ENCODE data around the gene CYSLTR2. TPM values are rescaled to one million over a fixed set of nuclear protein-coding genes. Genes with fewer than 3 reads are reported as not detected.

CYSLTR2 gene, protein sequence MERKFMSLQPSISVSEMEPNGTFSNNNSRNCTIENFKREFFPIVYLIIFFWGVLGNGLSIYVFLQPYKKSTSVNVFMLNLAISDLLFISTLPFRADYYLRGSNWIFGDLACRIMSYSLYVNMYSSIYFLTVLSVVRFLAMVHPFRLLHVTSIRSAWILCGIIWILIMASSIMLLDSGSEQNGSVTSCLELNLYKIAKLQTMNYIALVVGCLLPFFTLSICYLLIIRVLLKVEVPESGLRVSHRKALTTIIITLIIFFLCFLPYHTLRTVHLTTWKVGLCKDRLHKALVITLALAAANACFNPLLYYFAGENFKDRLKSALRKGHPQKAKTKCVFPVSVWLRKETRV
- 3.3 TPM for polyA plus RNA-seq (2013, experiment 1 of 2)
- polyA plus RNA-seq (2013, experiment 2 of 2): 3.5 TPM

DNA sequence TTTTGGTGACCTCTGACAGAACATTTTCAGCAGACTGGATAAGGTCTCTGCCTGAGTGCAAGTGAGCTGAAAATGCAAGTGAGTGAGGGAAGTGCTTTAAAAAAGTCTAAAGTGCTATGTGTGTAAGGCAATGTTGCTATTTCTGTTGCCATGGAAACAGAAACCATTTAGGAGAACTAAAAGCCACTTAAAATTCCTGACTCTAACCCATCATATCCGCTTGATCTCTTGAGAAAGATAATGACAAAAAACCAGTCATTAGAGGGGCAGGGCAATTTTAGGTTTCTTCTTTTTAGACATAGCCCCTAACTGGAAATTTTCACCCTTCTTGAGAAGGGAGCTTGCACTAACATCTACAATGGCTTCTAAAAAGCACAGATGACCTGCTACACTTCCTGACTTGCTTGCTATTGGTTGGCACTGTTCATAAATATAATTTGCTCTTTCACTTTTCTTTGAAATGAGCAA lies at the start of gene CYSLTR2:
Gene CYSLTR2, plus strand, starts transcription at position 458 of the 468 bp plus-strand sequence. CDS start 52,889 bp downstream, outside the sequence.
- H3K9me3 ChIP-seq (ENCODE audit: control insufficient read depth, low read length): no peaks in the 10 kb centered on the region
- H3K36me3 ChIP-seq (ENCODE audit: control insufficient read depth, insufficient read depth, low read length): no peaks in the 10 kb centered on the region
- H3K27ac ChIP-seq (ENCODE audit: low read depth, low read length, severe bottlenecking): peak within 1 kb of the TSS; percentile 90
- 57% methylated on average over 1 of the region's 1 CpG; no CpG with 5 or more reads in 1 of the 2 experiments for WGBS, 2 experiments (ENCODE audit: insufficient coverage in 2 of 2)
- H3K4me1 ChIP-seq (ENCODE audit: control insufficient read depth, insufficient read depth, low read length, poor library complexity, severe bottlenecking): peaks cover 20% of the 10 kb centered on the region
- no peak within 1 kb of the TSS for H3K4me3 ChIP-seq (ENCODE audit: extremely low read depth, insufficient read depth, low read length, poor library complexity, severe bottlenecking)

DNA sequence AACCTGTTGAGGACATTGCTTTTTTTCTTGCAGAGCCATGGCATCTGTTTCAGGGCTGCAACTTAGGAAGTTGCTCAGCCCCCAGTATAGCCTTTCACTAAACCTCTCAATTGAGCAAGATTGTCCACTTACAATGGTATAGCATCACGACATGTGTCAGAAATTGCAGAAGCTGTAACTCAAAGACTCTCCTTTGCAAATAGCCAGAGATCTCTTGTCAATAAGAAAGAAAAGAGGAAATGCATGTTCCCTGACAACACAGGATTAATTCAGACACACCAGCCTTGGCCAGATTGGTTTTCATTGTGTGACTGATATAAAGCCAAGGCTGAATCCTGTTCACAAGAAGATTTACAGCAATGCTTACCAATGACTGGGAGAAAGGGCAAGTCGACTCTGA lies 38.7 kb upstream of the CYSLTR2 start:
- Histone ChIP-seq H3K4me3 (ENCODE audit: extremely low read depth, insufficient read depth, low read length, poor library complexity, severe bottlenecking) (no peak overlapping the region), H3K36me3 (ENCODE audit: control insufficient read depth, insufficient read depth, low read length) (no peaks in the 10 kb centered on the region), H3K4me1 (ENCODE audit: control insufficient read depth, insufficient read depth, low read length, poor library complexity, severe bottlenecking) (no peaks in the 10 kb centered on the region), H3K9me3 (ENCODE audit: control insufficient read depth, low read length) (peaks cover 18% of the 10 kb centered on the region), H3K27ac (ENCODE audit: low read depth, low read length, severe bottlenecking) (no peak overlapping the region)
- WGBS, 2 experiments (ENCODE audit: insufficient coverage in 2 of 2): 75 to 100% methylated on average over 1 of the region's 2 CpGs

DNA sequence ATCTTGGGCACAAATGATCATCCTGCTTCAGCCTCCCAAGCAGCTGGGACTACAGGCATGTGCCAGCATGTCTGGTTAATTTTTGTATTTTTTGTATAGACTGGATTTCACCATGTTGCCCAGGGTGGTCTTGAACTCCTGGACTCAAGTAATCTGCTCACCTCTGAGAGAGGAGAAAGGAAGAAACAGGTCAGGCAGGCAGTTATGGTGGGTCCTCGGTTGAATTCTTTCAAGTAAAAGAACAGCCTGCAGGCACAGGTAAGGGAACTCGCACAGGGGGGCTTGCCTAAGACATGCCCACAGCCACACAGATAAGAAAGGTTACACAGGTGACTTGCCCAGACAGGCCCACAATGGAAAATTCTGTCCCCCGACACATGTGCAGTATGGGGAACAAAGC lies 34.8 kb upstream of the CYSLTR2 start:
- Histone ChIP-seq H3K36me3 (ENCODE audit: control insufficient read depth, insufficient read depth, low read length) (no peaks in the 10 kb centered on the region), H3K9me3 (ENCODE audit: control insufficient read depth, low read length) (peaks cover 24% of the 10 kb centered on the region), H3K27ac (ENCODE audit: low read depth, low read length, severe bottlenecking) (no peak overlapping the region), H3K4me1 (ENCODE audit: control insufficient read depth, insufficient read depth, low read length, poor library complexity, severe bottlenecking) (no peaks in the 10 kb centered on the region), H3K4me3 (ENCODE audit: extremely low read depth, insufficient read depth, low read length, poor library complexity, severe bottlenecking) (no peak overlapping the region)
- 100% methylated on average over 1 to 2 of the region's 3 CpGs for WGBS, 2 experiments (ENCODE audit: insufficient coverage in 2 of 2)

DNA sequence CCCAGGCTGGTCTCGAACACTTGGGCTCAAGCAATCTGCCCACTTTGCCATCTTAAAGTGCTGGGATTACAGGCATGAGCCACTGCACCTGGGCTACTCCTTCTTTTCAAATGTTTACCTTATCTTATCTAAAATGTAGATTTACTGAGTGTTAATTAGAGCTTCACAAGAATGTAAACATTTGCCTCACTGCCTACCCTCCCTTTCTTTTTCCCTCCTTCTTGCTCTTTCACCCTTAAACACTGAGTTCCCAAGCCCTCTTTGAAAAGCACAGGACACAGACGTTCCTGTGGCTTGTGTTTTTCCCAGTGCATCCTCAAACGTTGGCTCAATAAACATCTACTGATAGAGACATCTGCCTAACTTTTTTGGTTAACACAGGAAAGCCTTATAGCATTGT lies 32.7 kb upstream of the CYSLTR2 start:
- Histone ChIP-seq H3K4me3 (ENCODE audit: extremely low read depth, insufficient read depth, low read length, poor library complexity, severe bottlenecking) (no peak overlapping the region), H3K36me3 (ENCODE audit: control insufficient read depth, insufficient read depth, low read length) (no peaks in the 10 kb centered on the region), H3K9me3 (ENCODE audit: control insufficient read depth, low read length) (peaks cover 24% of the 10 kb centered on the region), H3K27ac (ENCODE audit: low read depth, low read length, severe bottlenecking) (no peak overlapping the region), H3K4me1 (ENCODE audit: control insufficient read depth, insufficient read depth, low read length, poor library complexity, severe bottlenecking) (peaks cover 2% of the 10 kb centered on the region)
- WGBS, 2 experiments (ENCODE audit: insufficient coverage in 2 of 2): 20 to 45% methylated on average over 1 of the region's 3 CpGs

DNA sequence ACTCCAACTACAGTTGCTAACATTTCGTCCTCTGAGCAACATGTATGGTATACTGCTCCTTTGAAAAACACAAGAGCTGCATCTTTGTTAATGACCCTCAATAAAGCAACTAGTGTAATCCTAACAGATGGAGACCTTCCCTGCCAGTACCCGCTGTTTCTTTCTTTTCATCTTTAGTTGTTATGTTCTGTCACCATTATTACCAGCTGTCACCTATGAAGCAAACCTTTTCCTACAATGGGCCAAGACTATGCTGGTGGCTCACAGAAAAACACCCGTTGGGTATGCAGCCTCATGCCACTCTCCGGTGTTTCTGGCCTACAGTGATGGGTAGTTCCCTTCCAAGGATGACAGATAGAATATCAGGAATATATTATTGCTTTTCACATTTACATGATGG lies 29.7 kb upstream of the CYSLTR2 start:
- H3K27ac ChIP-seq (ENCODE audit: low read depth, low read length, severe bottlenecking): no peak overlapping the region
- H3K9me3 ChIP-seq (ENCODE audit: control insufficient read depth, low read length): peaks cover 13% of the 10 kb centered on the region
- peaks cover 2% of the 10 kb centered on the region for H3K4me1 ChIP-seq (ENCODE audit: control insufficient read depth, insufficient read depth, low read length, poor library complexity, severe bottlenecking)
- H3K4me3 ChIP-seq (ENCODE audit: extremely low read depth, insufficient read depth, low read length, poor library complexity, severe bottlenecking): no peak overlapping the region
- WGBS, 2 experiments (ENCODE audit: insufficient coverage in 2 of 2): 85 to 100% methylated on average over 2 of the region's 4 CpGs
- no peaks in the 10 kb centered on the region for H3K36me3 ChIP-seq (ENCODE audit: control insufficient read depth, insufficient read depth, low read length)

DNA sequence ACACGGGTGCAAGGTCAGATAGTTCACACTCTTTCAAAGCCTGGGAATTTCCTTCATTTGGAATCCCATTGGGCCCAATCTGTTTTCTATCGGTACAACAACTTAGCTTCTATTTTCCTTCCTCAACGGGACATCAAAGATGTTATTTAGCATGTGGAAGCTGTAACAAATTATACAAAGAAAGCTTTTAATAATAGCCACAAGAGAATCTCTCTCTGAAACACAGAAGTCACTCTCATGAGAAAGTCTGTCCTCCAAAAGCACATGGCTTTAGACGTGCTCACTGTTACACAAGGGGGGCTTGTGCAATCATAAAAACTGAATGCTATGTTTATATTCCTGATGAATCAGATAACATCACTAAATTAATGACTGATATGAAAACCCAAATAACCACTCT lies 28.9 kb upstream of the CYSLTR2 start:
- Histone ChIP-seq H3K36me3 (ENCODE audit: control insufficient read depth, insufficient read depth, low read length) (no peaks in the 10 kb centered on the region), H3K4me1 (ENCODE audit: control insufficient read depth, insufficient read depth, low read length, poor library complexity, severe bottlenecking) (peaks cover 2% of the 10 kb centered on the region), H3K9me3 (ENCODE audit: control insufficient read depth, low read length) (peaks cover 8% of the 10 kb centered on the region), H3K27ac (ENCODE audit: low read depth, low read length, severe bottlenecking) (no peak overlapping the region), H3K4me3 (ENCODE audit: extremely low read depth, insufficient read depth, low read length, poor library complexity, severe bottlenecking) (no peak overlapping the region)
- 93 to 100% methylated on average over 1 of the region's 4 CpGs for WGBS, 2 experiments (ENCODE audit: insufficient coverage in 2 of 2)

DNA sequence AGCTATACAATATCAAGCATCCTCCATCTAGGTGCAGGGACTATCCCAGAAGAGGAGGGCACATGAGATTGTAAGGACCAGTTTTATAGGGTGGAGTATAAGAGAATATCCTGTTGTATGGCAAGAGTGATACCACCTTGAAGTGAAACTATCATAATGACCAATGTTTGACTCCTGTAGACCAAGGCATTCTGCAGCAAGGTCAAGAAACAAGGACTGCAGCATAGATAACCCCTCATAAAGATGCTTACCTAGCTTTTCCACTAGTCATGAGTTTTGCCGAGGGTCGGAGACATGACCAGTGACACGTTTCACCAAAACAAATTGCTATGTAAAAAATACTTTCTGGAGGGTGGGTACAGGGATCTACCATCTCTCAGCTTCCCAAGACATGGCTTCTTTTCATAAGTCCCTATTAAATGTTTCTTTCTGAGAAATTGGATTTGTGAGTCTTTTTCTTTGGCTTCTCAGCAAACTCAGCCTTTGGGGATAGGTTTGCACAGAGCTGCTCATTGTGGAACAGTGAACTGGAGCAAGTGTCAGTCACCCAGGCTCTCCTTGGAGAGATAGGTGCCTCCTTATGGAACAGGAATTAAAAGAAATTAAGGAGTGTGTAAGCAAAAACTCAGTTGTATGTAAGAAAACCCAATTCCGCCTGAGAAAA lies 28.2 kb upstream of the CYSLTR2 start:
- peaks cover 5% of the 10 kb centered on the region for H3K9me3 ChIP-seq (ENCODE audit: control insufficient read depth, low read length)
- H3K27ac ChIP-seq (ENCODE audit: low read depth, low read length, severe bottlenecking): peak overlapping the region; percentile 66
- H3K36me3 ChIP-seq (ENCODE audit: control insufficient read depth, insufficient read depth, low read length): no peaks in the 10 kb centered on the region
- WGBS, 2 experiments (ENCODE audit: insufficient coverage in 2 of 2): 92 to 100% methylated on average over 2 of the region's 4 CpGs
- H3K4me3 ChIP-seq (ENCODE audit: extremely low read depth, insufficient read depth, low read length, poor library complexity, severe bottlenecking): no peak overlapping the region
- peaks cover 2% of the 10 kb centered on the region for H3K4me1 ChIP-seq (ENCODE audit: control insufficient read depth, insufficient read depth, low read length, poor library complexity, severe bottlenecking)

DNA sequence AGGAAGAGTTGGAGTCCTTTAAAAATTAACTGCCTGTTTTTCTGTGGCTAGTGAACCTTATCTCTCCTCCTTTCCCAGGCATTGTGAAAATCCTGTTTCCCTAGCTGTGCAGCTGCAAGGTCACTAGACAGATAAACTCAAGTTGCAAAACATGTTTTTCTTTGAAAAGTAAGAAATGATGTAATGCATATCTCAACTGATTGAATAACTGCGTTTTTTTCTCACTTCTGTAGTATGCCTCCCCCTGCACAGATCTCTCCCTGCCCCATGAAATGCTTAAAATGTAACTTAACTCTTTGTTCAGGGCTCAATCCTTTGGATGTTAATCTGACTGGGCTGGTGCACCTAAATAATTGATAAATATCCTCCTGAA lies 27.7 kb upstream of the CYSLTR2 start:
- Histone ChIP-seq H3K9me3 (ENCODE audit: control insufficient read depth, low read length) (peaks cover 5% of the 10 kb centered on the region), H3K36me3 (ENCODE audit: control insufficient read depth, insufficient read depth, low read length) (no peaks in the 10 kb centered on the region), H3K4me3 (ENCODE audit: extremely low read depth, insufficient read depth, low read length, poor library complexity, severe bottlenecking) (no peak overlapping the region), H3K4me1 (ENCODE audit: control insufficient read depth, insufficient read depth, low read length, poor library complexity, severe bottlenecking) (peaks cover 2% of the 10 kb centered on the region), H3K27ac (ENCODE audit: low read depth, low read length, severe bottlenecking) (peak overlapping the region; percentile 66)
- WGBS, 2 experiments (ENCODE audit: insufficient coverage in 2 of 2): 83 to 90% methylated on average over 1 of the region's 1 CpG

DNA sequence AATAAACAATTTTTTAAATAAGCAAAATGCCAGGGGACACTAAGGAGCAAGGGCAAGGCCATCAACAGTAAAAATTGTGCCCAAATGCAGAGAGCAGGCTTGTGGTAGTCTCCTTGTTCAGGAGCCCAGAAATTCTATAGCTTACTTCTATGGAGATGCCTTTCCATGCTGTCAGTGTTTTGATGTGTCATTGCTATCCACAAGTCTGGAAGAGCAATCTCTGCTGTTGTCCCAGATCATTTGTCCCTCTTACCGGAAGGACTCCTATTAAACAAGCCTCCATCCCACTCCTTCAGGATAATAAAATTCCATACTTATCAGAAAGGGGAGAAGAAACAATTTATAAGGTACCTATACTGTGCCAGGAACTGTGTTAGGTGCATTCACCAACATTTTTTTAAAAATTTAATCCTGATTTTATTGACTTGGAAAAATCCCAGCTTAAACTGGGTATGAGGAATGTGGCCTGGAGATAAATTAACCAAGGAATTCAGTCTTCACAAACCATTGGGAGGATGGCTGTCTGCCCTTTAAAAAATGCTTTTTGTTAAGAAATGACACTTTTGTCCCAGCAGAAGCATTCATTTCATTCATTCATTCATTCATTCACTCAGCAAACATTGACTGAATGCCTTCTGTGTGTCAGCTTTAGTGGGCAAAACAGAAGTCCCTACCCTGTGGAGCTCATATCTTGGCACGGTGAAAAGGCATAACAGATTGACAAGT lies 26.8 kb upstream of the CYSLTR2 start:
- Histone ChIP-seq H3K27ac (ENCODE audit: low read depth, low read length, severe bottlenecking) (no peak overlapping the region), H3K36me3 (ENCODE audit: control insufficient read depth, insufficient read depth, low read length) (no peaks in the 10 kb centered on the region)

DNA sequence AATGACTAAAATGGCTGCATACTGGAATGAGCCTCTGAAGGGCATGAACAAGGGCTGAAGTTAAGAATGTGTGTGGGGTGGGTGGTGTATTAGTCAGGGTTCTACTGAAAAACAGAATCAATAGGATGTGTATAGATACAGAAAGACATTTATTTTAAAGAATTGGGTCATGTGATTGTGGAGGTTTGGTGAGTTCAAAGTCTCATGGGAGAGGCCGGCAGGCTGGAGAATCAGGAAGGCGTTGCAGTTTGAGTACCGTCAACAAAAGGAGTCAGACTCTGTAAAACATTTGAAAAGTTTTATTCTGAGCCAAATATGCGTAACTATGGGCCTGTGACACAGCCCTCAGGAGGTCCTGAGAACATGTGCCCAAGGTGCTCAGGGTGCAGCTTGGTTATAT lies 24.5 kb upstream of the CYSLTR2 start:
- Histone ChIP-seq H3K9me3 (ENCODE audit: control insufficient read depth, low read length) (no peaks in the 10 kb centered on the region), H3K27ac (ENCODE audit: low read depth, low read length, severe bottlenecking) (no peak overlapping the region)
- 98% methylated on average over 3 to 4 of the region's 4 CpGs for WGBS, 2 experiments (ENCODE audit: insufficient coverage in 2 of 2)

More for the DNA sequence above, 26.8 kb upstream of the CYSLTR2 start:
- Histone ChIP-seq H3K4me3 (ENCODE audit: extremely low read depth, insufficient read depth, low read length, poor library complexity, severe bottlenecking) (no peak overlapping the region), H3K4me1 (ENCODE audit: control insufficient read depth, insufficient read depth, low read length, poor library complexity, severe bottlenecking) (peaks cover 2% of the 10 kb centered on the region), H3K9me3 (ENCODE audit: control insufficient read depth, low read length) (no peaks in the 10 kb centered on the region)
- 100% methylated on average over 1 of the region's 2 CpGs for WGBS, 2 experiments (ENCODE audit: insufficient coverage in 2 of 2)

More for the DNA sequence above, 24.5 kb upstream of the CYSLTR2 start:
- H3K36me3 ChIP-seq (ENCODE audit: control insufficient read depth, insufficient read depth, low read length): no peaks in the 10 kb centered on the region
- H3K4me3 ChIP-seq (ENCODE audit: extremely low read depth, insufficient read depth, low read length, poor library complexity, severe bottlenecking): no peak overlapping the region
- peaks cover 2% of the 10 kb centered on the region for H3K4me1 ChIP-seq (ENCODE audit: control insufficient read depth, insufficient read depth, low read length, poor library complexity, severe bottlenecking)
